NCI-H2196 treated with DMSO at 0.1 percent for 48 hours (cell line): ENCODE measurements around the gene HSD17B2.

ENCODE experiments used
- DNase-seq: peaks from one replicate; lab custom pipeline; 2025; ENCODE audit not compliant: unreplicated experiment; lab: John Stamatoyannopoulos, UW

HSD17B2 gene

GRCh38 chr16:82047374-82047773 is 12.3 kb downstream of the HSD17B2 start:
- no peak for DNase-seq

- DNase-seq = no peak
These were observed 12.7 kb downstream of the HSD17B2 start for GRCh38 chr16:82047787-82048186.

- no peak for DNase-seq
These were observed 14.4 kb downstream of the HSD17B2 start for GRCh38 chr16:82049484-82049883.

DNA sequence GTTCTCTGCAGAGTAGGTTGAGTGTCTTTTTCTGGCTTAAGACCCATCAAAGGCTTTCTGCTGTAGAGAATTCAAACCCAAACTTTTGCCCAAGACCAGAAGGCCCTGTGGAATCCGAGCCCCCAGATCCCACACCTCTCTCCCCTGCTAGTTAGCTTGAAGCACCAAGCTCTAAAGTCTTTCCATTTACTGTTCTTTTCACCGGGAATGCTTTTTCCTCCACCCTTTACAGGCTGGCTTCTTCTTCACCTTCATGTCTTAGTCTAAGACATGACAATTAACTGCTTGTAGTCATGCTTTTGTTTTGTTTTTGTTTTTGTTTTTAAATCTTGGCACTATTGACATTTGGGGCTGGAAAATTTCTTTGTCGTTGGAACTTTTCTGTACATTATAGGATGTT is 15.5 kb downstream of the HSD17B2 start:
- DNase-seq = no peak

GRCh38 chr16:82050909-82051357 is 15.9 kb downstream of the HSD17B2 start:
- DNase-seq = no peak

DNA sequence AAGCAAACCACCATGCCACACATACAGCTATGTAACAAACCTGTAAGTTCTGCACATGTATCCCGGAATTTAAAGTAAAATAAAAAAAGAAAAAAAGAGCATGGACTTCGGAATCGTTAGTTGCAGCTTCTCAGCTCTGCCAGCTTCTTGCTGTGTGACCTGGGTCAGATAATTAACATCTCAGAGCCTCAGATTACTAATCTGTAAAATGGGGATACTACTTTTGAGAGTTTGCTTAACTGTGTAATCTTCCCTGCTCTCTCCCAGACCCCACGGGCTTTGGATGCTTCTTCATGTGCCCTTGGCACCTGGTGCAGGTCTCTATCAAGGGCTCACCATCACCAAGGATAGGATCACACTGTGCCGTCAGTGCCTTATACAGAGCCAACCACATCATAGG is 16.6 kb downstream of the HSD17B2 start:
- DNase-seq = no peak

DNA sequence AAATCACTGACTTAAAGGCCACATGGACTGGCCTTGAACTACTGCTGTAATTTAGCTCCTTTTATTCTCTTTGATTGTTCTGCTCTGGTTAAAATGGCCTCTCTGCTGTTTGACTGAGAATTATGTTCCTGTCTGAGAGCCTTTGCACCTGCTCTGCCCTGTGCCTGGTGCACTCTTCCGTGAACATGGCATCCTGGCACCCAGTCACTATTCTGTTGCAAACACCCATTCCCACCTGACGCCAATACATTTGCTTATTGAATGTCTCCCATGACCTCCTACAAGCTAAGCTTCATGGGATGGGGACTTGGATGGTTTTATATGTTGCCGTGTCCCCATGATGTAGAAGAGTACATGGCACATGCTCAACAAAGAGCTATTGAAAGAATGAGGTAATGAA is 20.1 kb downstream of the HSD17B2 start:
- DNase-seq = no peak

GRCh38 chr16:82055728-82056549 is 20.9 kb downstream of the HSD17B2 start:
- DNase-seq = no peak

GRCh38 chr16:82056550-82056896 is 21.5 kb downstream of the HSD17B2 start:
- DNase-seq = no peak

DNA sequence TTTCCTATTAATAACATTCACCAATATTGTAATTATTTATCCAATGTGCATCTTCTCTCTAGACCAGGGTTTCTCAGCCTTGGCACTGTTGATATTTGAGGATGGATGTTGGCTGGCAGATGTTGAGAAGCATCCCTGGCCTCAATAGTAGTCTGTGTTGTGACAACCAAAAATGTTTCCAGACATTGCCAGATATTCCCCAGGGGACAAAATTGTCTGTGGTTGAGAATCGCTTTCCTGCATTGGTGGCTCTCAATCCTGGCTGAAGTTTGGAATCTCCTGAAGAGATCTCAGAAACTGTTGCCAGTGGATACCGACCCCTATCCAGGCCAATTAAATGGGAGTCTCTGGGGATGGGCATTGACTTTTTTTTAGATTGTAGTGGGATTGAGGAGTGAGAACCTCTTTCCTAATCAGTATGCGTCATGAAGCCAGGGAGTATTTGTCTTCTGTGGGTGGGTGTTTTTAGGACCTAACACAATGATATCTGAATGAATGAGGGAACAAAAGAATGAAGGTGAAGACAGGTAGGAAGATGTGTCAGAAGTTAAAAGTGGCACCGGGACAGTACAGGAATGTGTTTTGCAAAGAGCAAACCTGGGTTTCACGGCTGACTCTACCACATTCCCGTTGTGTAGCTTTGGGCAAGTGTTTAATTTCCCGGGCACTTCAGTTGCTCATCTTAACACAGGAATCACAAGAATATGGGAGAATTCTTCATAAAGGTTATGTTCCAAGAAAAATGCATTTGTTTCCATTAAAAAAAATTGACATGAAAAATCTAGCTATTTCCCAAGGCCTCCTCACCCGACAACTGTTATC is 24.3 kb downstream of the HSD17B2 start:
- DNase-seq = no peak

- no peak for DNase-seq
These were observed 24.9 kb downstream of the HSD17B2 start for GRCh38 chr16:82059983-82060421.

GRCh38 chr16:82061861-82062525 is 26.9 kb downstream of the HSD17B2 start:
- no peak for DNase-seq

DNA sequence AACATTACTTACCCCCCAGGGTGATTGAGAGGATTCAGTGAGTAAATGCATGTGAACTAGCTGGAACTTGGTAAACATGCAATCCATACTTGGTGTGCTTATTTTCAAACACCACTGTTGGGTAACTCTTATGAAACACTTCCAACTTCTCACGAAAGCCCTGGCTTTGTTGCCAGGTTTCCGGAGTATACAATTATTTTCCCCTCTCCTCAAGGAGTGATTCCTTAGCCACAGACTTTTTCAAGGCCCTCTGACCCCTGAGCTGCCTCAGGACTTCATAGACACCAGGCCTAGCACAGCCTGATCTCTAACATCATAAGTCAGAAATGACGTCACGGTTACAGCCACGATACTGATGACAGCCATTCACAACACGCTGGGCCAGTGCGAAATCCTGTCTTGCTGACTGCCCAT is 27.6 kb downstream of the HSD17B2 start:
- no peak for DNase-seq

DNA sequence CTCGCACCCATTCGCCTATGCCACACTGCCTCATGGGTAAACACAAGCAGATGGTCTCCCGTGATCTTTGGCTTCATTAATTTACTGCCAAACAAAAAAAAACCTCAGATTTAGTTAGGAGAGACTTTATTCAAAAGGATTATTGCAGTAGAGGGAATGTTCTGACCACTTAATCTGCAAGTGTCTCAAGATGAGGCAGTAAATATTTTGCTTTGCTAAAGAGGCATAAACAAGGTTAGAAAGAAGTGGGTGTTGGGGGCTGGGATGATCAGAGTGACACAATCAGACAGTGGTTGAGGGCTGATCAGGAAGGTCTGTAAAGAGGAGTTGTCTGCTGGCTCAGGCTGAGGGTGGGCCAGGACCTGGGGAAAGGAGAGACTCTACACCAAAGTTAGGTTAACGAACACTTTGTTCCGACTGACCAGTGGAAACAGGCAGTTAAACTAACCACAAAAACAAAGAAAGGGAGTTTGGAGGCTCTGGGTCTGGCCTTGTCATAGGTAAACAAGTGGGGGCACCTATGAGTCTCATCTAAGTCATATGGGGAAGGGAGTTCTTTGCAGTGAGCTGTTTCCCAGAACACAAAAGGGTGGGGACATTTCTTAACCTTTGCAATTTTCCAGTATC is 28.5 kb downstream of the HSD17B2 start:
- DNase-seq = no peak

- DNase-seq = no peak
These were observed 32.2 kb downstream of the HSD17B2 start for GRCh38 chr16:82067042-82067803.

DNA sequence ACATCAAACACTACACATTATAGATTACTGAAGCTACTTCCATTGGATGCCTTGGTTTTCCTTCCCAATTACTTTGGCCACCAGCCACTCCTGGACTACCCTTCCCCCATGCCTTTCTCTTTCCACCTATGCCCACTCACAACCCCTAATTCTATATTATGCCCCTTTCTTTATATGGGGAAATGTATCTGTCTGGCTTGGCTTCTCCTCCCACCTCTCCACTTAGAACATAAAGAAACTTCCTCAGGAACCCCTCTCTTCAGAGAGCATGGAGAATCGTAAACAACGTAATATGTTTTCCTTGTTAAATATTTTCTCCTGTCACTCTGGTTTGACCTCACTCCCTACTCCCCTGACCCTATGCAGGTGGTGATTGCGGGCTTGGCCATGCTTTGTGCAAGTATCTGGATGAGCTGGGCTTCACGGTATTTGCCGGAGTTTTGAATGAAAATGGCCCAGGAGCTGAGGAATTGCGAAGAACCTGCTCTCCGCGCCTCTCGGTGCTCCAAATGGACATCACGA is 32.8 kb downstream of the HSD17B2 start:
- no peak for DNase-seq

DNA sequence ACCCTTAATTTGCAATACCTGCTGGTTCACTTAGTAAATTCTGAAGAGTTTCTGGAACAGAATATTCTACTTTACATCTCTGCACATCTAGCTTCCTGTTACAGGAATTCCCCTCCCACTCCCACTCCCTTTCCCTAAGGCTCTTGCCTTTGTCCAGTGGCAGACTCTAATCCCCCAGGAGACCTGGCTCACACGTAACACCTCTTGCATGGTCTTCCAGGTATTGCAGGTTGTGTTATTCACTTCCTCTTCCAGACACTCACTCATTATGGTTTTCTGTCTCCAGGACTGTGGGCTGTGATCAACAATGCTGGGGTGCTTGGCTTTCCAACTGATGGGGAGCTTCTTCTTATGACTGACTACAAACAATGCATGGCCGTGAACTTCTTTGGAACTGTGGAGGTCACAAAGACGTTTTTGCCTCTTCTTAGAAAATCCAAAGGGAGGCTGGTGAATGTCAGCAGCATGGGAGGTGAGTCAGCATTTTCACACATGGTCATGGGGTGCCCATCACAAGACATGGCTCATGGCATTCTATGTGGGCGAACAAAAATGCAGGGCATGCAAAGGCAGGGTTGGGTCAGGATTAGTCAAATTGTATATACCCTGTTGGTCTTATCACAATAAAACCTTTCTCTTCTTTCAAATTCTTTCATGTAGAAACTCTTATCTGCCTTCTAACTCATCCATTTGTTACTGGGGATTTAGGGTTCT is 35.8 kb downstream of the HSD17B2 start:
- no peak for DNase-seq

DNA sequence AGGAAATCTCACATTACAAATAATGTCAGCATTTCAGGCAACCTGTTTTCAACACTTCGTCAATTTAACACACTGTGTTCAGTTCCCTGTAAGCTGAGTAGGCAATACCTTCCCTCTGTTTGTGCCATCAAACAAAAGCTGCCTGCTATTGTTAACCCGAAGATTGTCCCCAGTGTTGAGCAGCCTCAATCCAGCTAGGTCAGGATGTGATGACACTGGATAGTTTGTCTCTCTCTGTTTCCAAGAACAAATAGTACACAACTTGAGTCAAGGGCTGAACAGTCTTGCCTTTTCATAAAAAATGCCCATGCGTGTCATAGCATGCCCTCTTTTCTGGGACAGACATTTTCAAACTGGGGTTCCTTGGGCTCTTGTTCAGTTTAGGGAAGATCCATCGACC is 36.4 kb downstream of the HSD17B2 start:
- no peak for DNase-seq

DNA sequence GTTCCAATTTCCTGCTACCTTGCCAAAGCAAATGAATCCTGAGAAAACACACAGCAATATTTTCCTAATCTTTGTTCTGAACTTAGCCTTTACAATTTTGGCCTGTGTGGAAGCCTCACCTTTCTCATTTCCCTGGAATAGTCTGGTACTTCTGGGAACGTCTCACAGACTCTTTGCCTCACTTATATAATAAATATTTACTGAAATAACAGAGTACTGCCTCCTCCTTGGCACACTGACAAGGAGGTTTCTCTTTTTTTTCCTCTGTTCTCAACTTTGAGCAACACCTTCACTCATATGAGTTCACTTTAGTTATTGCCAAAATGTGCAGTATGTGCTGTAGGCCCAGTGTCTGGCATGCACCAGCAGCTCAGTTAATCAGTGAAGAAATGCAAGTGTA is 37.3 kb downstream of the HSD17B2 start:
- no peak for DNase-seq
